Nephron (organoid): ENCODE results near the gene CYB561.

Source experiments
- H3K27ac Mint-ChIP-seq, 3 experiments: 2 replicates each; pipeline ENCODE4 v1.8.0; 2020; ENCODE audit warnings: mixed read lengths in 3 of 3, mild to moderate bottlenecking in 2 of 3, moderate library complexity in 1 of 3
- H3K27me3 Mint-ChIP-seq: 2 replicates; pipeline ENCODE4 v1.8.0; 2021; ENCODE audit warnings: low read depth, mild to moderate bottlenecking, moderate library complexity, mixed read lengths
- H3K36me3 Mint-ChIP-seq: 2 replicates; pipeline ENCODE4 v1.8.0; 2020; ENCODE audit warnings: low read depth, mixed read lengths
- H3K4me1 Mint-ChIP-seq: 2 replicates; pipeline ENCODE4 v1.8.0; 2020; ENCODE audit warnings: mixed read lengths
- H3K4me3 Mint-ChIP-seq, 3 experiments: 2 replicates each; pipeline ENCODE4 v1.8.0; 2020; ENCODE audit warnings: mild to moderate bottlenecking in 3 of 3, mixed read lengths in 3 of 3, moderate library complexity in 2 of 3
- H3K9me3 Mint-ChIP-seq: 2 replicates; pipeline ENCODE4 v1.8.0; 2020; ENCODE audit warnings: mixed read lengths
- TF ChIP-seq, protein P1 (sequence below), 3 experiments: fragments of 200-600 bp; sonication (generic); IDR thresholded peaks; one replicate each; pipeline ENCODE4 v1.5.0; 2021; ENCODE audit warnings: antibody characterized with exemption in 3 of 3; ENCODE audit not compliant: unreplicated experiment in 3 of 3

The CYB561 gene

DNA sequence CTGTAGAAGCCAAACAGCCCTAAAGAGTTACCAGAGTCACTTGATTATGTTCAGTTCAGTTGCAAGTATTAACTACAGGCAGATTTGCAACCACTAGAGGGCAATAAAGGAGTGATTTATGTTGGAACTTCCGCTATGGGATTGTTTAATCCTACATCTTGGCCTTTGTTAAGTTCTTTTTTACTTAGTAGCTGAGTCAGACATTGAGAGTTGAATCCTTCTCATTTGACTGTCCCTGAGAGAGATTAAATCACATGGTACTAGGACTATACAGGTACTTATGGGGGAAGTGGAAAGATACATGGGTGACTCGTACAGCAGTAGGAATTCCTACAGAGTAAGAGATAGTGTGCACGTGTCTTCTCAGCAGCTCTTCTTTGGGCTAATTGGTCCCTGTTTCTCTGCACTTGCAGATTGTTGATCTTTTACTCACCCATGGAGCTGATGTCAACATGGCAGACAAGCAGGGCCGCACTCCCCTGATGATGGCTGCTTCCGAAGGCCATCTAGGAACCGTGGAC, 40.3 kb downstream of the CYB561 start:
- H3K4me3 Mint-ChIP-seq: no peak overlapping the region

DNA sequence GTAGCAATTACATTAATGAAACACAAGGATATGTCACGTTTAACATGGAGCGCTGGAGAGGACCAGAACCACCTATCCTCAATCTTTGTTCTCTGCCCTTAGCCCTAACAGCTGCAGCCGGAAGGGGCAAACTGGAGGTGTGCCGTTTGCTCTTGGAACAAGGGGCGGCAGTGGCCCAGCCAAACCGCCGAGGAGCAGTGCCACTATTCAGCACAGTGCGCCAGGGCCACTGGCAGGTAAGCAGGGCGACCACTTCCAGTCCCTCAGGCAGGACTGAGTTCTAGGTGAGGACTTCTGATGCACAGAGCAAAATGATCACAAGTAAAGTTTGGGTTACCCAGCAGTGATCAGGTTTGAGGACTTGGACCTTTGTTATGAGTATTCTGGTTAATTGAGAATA, 41.1 kb downstream of the CYB561 start:
- TF ChIP-seq, protein P1, sequence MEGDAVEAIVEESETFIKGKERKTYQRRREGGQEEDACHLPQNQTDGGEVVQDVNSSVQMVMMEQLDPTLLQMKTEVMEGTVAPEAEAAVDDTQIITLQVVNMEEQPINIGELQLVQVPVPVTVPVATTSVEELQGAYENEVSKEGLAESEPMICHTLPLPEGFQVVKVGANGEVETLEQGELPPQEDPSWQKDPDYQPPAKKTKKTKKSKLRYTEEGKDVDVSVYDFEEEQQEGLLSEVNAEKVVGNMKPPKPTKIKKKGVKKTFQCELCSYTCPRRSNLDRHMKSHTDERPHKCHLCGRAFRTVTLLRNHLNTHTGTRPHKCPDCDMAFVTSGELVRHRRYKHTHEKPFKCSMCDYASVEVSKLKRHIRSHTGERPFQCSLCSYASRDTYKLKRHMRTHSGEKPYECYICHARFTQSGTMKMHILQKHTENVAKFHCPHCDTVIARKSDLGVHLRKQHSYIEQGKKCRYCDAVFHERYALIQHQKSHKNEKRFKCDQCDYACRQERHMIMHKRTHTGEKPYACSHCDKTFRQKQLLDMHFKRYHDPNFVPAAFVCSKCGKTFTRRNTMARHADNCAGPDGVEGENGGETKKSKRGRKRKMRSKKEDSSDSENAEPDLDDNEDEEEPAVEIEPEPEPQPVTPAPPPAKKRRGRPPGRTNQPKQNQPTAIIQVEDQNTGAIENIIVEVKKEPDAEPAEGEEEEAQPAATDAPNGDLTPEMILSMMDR (IDR thresholded peaks at IDR 0.05; ENCODE audit: unreplicated experiment in 3 of 3): no peak
- peaks cover 43% of the 10 kb centered on the region for H3K36me3 Mint-ChIP-seq
- H3K9me3 Mint-ChIP-seq: no peaks in the 10 kb centered on the region
- H3K27ac Mint-ChIP-seq: no peak overlapping the region
- H3K27me3 Mint-ChIP-seq: no peaks in the 10 kb centered on the region
- H3K4me1 Mint-ChIP-seq: peaks cover 38% of the 10 kb centered on the region
- H3K4me3 Mint-ChIP-seq: no peak overlapping the region

More for the DNA sequence above, 40.3 kb downstream of the CYB561 start:
- Mint-ChIP-seq H3K27ac (peak overlapping the region; percentile 10 to 36 (median 14)), H3K9me3 (no peaks in the 10 kb centered on the region), H3K36me3 (peaks cover 42% of the 10 kb centered on the region), H3K27me3 (no peaks in the 10 kb centered on the region), H3K4me1 (peaks cover 35% of the 10 kb centered on the region)
- TF ChIP-seq, protein P1 (IDR thresholded peaks at IDR 0.05; ENCODE audit: unreplicated experiment in 3 of 3): peak; percentile 58 to 72 (median 61)

DNA sequence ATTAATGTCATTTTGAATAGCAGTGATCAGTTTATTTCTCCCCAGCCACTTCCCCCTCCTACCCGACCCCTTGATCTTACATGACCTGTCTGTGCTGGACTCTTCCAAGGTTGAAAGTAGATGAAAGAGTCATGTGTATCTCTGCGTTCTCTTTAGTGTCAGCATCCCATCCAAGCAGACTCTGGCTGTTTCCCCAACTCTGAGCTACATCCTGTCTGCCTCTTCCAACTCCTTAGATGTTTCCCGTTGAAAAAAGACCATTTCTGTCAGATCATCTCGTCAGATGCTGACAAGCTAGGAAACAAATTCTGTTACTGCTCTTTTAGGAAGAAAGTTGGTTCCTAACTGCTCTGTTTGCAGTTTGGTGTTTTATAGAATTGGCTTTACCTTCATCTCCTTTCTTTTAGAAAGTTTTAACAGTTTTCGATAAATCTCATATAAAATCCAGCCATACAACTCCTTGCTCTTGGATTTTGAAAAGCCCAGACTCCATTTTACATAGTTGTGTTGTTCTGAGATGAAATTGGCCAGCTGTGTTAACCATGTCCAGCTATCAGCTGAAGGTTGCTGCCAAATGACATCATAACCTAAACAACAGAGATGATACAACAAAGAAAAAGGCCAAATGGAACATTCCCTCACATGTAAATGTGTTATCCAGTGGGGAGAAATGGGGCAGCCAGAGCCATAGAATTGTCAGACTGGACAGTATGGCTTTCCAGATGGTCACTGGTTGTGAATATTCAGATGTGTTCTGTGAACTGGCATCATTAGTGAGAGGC, 43.5 kb downstream of the CYB561 start:
- no peaks in the 10 kb centered on the region for H3K27me3 Mint-ChIP-seq
- H3K9me3 Mint-ChIP-seq: no peaks in the 10 kb centered on the region
- H3K36me3 Mint-ChIP-seq: peaks cover 44% of the 10 kb centered on the region
- no peak overlapping the region for H3K4me3 Mint-ChIP-seq
- peak overlapping the region; percentile 0 to 61 (median 53) for H3K27ac Mint-ChIP-seq
- TF ChIP-seq, protein P1 (IDR thresholded peaks at IDR 0.05; ENCODE audit: unreplicated experiment in 3 of 3): no peak
- H3K4me1 Mint-ChIP-seq: peaks cover 53% of the 10 kb centered on the region

DNA sequence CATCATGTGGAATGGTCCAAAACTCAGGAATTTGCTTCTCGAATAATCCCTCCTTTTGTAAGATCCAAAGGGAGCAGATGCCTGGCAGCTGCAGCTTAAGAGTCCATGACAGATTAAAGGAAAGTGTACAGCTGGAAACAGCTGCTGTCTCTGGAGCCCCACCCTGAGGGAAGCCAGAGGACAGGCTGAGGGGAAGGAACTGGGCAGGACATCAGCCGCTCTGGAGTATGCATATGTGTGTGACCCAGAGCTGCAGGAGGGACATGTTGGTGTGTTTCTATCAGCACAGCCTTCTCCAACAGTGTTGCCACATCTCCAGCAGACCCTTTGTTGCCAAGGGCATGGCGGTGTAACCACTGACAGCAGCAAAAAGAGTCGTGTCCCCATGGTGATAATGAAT, 46.2 kb downstream of the CYB561 start:
- Mint-ChIP-seq H3K4me3 (peak overlapping the region in 2 of 3 experiments; percentile 17 to 43), H3K27me3 (no peaks in the 10 kb centered on the region), H3K27ac (peak overlapping the region; percentile 89 to 94 (median 90)), H3K4me1 (peaks cover 47% of the 10 kb centered on the region), H3K9me3 (no peaks in the 10 kb centered on the region), H3K36me3 (peaks cover 52% of the 10 kb centered on the region)
- TF ChIP-seq, protein P1 (IDR thresholded peaks at IDR 0.05; ENCODE audit: unreplicated experiment in 3 of 3): no peak

DNA sequence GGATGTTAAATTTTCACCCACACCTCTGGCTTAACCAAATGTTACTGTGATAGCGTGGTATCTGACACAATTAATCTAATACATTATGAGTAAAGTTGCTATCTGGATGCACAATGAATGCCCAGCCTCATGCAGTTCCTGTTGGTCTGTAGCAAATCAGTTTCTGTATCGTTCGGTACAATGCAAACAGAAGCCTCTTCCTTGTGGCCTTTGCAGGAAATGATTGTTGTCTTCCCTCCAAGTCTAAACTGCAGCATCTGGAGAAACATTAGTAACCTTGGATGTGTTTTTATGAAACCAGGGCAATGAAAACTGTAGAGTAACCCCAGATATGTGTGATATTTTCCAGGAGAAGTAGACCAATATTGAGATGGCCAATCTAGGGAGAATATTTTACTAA, 46.8 kb downstream of the CYB561 start:
- H3K9me3 Mint-ChIP-seq: no peaks in the 10 kb centered on the region
- peak overlapping the region in 1 of 3 experiments; percentile 33 for H3K4me3 Mint-ChIP-seq
- TF ChIP-seq, protein P1 (IDR thresholded peaks at IDR 0.05; ENCODE audit: unreplicated experiment in 3 of 3): no peak
- H3K4me1 Mint-ChIP-seq: peaks cover 47% of the 10 kb centered on the region
- H3K36me3 Mint-ChIP-seq: peaks cover 57% of the 10 kb centered on the region
- H3K27me3 Mint-ChIP-seq: no peaks in the 10 kb centered on the region
- peak overlapping the region; percentile 89 to 94 (median 90) for H3K27ac Mint-ChIP-seq
